ENCODE measurements around the gene GAS7. TPM values are rescaled to one million over a fixed set of nuclear protein-coding genes. Genes with fewer than 3 reads are reported as not detected.

The GAS7 gene
- total RNA-seq, 1 donor from 2014 or later, result not detected

DNA sequence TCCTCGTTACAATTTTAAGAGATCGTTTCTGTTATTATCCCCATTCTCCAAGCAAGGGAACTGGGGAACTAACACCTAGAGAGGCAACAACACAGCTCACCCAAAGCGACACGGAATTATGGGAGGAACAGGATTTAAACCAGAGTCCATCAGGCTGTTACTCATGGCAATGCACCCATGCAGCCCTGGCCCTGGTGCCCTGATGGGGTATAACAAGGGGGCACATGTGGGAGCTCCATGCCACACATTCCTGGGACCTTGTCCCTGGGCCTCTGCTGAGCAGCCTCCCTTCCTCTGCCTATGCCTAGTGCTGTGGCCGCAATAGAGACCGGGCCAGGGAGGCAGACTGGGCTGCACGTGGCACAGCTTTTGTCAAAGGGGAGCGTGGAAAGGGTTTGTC lies 280.1 kb downstream of the GAS7 start:
- intact Hi-C loops (cut with micrococcal nuclease), result no loop called here

GRCh38 chr17:9917801-9918200 lies 280.6 kb downstream of the GAS7 start:
- intact Hi-C loops (cut with micrococcal nuclease), result no loop called here

- intact Hi-C loops (cut with micrococcal nuclease), result no loop called here
Measured at GRCh38 chr17:9917131-9917530, 281.3 kb downstream of the GAS7 start.

DNA sequence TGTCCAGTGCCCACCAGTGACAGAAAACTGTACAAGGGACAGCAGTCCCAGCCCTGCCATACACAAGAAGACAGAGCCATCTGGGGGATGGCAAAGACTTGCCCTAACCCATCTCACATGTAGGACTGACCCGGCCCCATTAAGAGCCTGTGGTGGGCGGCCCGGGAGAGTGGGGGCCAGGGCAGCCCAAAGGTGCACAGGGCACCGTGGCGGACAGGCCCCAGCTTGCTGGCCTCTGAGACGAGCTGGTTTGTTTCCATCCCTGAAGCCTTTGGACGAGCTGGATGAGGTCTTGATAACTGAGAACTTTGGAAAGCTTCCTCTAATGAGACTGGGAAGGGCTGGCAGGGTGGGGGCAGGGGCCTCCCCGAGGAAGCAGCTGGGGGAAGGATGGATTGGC lies 282.3 kb downstream of the GAS7 start:
- intact Hi-C loops (cut with micrococcal nuclease), result no loop called here

- intact Hi-C loops (cut with micrococcal nuclease), result no loop called here
Measured at GRCh38 chr17:9913476-9913875, 284.9 kb downstream of the GAS7 start.

DNA sequence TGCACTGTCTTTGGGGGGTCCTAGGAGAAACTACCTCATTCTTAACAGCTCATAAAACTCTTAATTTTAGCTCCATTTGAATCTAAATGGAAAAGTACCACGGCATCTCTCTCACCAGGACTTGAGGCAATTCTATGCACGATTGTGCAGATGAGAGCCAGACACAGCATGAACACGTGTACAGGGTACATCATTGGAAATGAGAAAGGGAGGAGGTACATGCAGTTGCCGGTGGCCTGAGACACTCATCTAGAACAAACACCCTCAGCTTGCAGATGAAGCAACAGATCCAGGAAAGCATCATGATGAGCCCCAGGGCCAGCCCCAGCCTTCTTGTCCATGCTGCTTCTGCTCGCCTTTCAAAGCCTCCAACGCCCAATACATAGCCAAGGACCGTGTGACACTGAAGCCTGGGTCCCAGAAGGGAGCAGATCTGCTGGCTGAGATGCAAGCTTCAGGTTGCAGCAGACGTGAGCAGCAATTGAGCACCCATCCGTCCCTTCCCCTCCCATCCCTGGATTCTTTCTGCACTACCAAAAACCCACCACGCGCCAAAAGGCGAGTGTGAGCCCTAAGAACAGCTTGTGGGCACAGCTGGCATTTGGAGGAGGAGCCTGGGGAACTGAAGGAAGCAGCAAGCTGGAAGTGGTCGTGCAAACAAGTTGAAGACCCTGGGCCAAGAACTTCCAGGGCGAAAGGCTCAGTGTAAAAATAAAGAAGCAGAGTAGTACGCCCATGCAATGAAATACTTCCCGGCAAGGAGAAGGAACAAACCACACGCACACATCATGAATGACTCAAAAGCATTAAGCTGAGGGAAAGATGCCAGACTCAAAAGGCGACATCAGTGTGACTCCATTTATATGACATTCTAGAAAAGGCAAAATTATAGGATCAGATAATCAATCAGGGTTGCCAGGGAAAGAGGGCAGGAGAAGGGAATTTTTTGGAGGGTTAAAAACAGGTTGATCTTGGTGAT lies 286.0 kb downstream of the GAS7 start:
- intact Hi-C loops (cut with micrococcal nuclease), result no loop called here

DNA sequence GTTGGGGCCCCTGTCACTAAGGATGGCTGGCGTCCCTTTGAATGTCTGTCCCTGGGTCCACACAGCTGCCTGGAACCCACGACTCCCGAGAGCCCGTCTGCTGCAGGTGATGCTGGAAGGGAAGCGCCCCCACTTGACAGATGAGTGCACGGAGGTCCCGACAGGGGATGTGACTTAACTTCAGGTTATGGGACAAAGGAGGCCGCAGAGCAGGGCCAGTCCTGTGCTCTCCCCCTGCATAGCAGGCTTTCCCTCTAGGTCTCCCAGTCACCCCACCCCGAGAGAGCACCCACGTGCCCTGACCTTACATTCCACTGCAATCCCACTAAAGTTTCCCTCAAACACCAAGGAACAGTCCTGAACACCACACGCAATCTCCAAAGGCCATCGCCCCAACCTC lies 287.3 kb downstream of the GAS7 start:
- intact Hi-C loops (cut with micrococcal nuclease), result no loop called here

DNA sequence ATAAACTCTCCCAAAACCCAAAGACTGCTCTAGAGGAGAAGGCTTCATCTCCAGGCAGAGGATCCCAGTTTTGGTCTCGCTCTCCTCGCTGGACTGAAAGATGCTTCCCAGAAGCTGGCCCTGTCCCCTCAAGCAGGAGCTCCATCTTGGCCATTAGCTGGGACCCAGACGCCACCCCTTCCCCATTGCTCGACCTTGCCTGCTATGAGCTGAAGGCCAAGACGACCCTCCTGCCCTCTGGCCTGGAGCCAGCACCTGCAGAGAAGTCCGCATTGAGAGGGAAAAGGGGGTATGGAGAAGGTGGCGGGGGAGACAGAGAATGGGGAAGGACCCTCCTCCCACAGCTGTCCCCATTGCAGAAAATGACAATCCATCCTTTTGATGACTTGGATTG lies 289.8 kb downstream of the GAS7 start:
- intact Hi-C loops (cut with micrococcal nuclease), result no loop called here

GRCh38 chr17:9907883-9908648 lies 290.3 kb downstream of the GAS7 start:
- intact Hi-C loops (cut with micrococcal nuclease), result no loop called here

DNA sequence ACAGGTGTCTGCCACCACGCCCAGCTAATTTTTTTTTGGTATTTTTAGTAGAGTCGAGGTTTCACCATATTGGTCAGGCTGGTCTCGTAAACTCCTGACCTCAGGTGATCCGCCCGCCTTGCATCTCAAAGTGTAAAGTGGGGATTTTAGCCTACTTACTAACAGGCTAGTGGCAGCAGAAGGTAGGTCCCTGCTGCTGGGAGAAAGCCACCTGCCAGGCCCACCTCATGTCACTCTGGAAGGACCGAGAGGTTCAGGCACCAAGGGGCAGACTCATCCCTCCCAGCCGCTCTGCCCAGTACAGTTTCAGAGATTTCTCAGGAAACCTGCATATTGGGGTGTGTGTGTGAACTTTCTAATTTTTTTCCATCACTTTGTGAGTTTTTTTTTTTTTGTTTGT lies 291.3 kb downstream of the GAS7 start:
- intact Hi-C loops (cut with micrococcal nuclease), result no loop called here

DNA sequence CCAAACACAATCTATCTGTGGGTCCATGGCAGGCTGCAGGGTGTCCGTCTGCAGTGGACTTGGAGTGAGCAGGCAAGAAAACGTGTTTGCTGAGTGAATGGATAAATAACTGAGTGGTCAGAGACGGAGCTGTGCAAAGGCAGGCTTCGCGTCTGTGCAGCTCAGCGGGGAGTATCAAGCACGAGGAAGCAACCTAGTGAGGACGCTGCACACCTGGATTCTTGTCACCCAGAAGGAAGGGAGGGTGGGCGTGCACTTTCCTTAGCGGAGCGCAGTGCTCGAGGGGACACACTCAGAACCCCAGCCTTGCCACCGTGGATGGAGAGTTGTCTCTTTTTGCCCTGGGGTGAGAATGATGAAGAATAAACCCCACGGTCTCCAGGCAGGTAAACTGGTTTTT lies 291.8 kb downstream of the GAS7 start:
- intact Hi-C loops (cut with micrococcal nuclease), result no loop called here

GRCh38 chr17:9905902-9906301 lies 292.5 kb downstream of the GAS7 start:
- intact Hi-C loops (cut with micrococcal nuclease), result no loop called here

DNA sequence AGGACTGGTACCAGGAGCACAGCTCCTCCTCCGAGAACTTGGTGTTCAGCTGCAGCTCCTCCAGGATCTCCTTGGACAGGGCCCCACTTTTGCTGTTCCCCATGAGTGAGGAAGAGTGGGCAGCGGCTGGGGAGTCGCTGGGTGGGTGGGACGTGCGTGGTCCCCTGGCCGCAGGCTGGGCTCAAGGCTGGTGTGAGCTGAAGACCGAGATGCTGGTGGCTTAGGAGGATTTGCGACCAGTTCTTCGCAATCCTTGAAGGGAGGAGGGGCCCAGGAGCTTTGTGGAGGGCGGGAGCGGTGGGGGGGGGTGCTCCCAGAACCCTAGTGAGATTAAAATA lies 293.4 kb downstream of the GAS7 start, which contains the start of gene RCVRN:
TSS of gene RCVRN (minus strand) at position 194 of the 338 bp plus-strand sequence. CDS start at position 103, 91 bp downstream.
- intact Hi-C loops (cut with micrococcal nuclease), result no loop called here

DNA sequence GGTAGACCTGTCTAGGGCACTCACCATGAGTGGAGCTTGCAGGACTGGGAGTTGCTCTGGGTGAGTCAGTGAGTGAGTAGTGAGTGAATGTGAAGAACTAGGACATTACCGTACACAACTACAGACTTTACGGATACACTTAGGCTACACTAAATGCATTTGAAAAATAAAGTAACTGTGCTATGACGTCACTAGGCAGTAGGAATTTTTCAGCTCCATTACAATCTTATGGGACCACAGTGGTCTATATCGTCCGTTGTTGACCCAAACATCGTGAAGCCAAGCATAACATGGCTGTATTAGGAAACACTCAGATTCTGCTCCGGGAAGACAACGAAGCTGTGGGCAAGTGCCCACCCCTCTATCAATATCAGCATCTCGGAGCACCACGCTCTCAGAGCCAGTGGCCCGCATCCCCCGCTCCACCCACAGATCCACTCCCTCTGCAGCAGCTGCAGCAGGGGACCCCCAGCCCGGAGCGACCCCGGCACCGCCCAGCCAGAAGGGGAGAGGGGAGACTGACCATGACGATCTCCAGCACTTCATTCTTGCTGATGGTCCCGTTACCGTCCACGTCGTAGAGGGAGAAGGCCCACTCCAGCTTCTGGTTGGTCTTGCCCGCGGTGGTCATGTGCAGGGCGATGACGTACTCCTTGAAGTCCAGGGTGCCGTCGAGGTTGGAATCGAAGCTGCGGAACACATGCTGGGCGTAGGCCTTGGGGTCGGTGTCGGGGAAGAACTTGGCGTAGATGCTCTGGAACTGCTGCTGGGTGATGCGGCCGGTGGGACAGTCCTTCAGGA lies 293.9 kb downstream of the GAS7 start:
- intact Hi-C loops (cut with micrococcal nuclease), result no loop called here

DNA sequence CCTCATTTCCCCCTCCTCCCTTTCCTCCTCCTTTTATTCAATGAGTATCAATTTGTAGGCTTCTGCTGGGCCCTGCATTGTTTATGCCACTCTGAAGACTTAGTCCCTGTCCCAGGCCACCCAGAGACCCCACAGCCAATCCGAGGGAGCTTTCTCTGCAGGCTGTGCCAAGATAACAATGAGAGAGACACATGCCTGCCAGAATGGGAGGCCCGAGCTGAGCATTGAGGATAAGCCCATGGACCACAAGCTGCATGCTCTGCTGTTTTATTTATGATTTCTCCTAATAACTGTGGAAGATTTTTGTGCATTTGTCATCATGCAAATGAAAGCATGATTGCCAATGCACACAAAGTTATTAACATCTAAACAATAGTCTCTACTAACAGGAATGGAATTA lies 296.3 kb downstream of the GAS7 start:
- intact Hi-C loops (cut with micrococcal nuclease), result no loop called here

GRCh38 chr17:9900784-9901183 lies 297.6 kb downstream of the GAS7 start:
- intact Hi-C loops (cut with micrococcal nuclease), result no loop called here

GRCh38 chr17:9900044-9900594 lies 298.3 kb downstream of the GAS7 start:
- intact Hi-C loops (cut with micrococcal nuclease), result no loop called here

GRCh38 chr17:9899280-9900043 lies 298.9 kb downstream of the GAS7 start:
- intact Hi-C loops (cut with micrococcal nuclease), result no loop called here

DNA sequence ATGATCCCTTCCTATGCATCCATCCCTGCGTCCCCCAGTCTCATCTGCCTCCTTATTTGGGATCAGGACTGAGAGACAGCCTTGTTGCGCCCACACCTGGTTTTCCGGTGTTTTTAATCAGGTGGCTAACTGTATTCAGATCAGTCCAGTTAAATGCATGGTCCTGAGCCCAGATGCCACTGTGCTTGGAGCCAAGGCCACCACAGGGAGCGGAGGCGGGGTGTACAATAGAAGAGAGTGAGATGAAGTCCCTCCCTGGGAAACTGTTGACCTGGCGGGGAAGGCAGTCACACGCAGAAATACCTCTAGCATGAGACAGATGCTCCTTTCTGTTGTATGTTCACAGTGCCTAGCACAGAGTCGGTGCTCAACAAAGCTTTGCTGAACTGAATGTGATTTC lies 299.6 kb downstream of the GAS7 start:
- intact Hi-C loops (cut with micrococcal nuclease), result no loop called here

DNA sequence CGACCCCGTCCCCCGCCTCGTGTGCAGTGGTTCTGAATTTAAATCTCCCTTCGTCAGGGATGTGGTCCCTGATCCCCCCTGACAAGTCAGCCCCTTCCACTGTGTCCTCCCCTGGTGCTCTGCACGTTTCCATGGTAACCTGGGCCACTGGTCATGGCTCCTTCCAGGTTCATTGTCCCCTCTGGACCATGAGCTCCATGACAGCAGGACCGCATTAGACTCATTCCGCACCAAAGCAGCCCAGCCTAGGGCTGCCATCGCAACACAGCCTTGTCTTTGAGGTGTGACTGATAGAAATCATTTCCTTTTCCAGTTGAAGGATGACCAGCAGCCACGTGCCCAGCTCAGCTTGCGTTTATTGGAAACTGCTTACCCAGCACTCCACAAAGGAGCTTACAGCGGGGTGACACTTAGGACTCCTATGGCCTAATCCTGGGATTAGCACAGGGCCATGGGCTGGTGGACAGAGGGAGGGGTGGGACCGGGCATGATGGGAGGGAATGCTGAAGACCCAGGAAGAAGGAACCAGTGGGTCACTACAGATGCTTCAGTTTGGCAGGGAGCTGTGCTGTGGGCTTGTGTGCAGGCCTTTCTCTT lies 300.9 kb downstream of the GAS7 start:
- intact Hi-C loops (cut with micrococcal nuclease), result no loop called here

All from T-helper 1 cell treated with Interleukin-12 subunit alpha and Interleukin-12 subunit beta and Interleukin-4 antibody, amounts not matched to agents 30 ng/mL and 1 ng/mL, for 36 hours (primary cell).